K562 (cell line): ENCODE measurements around the gene STXBP5L. TPM values are rescaled to one million over a fixed set of nuclear protein-coding genes. Genes with fewer than 3 reads are reported as not detected.

Experiments
- ATAC-seq: fragments of 200-7000 bp; cut with Tn5 transposase; 3 replicates; pipeline ENCODE4 v1.9.1; 2020; ENCODE audit warnings: moderate library complexity
- BruUV-seq: library from RNA; stranded (reverse); fragments of 400-500 nt; replicated peaks from 2 replicates; lab custom pipeline; 2021; lab: Mats Ljungman, UMichigan
- CTCF ChIA-PET: fragments of 300-600 bp; formaldehyde crosslinking; extraction: SDS; loops from one replicate; lab custom pipeline; 2021; ENCODE audit warnings: low intra/inter-chr PET ratio; lab: Yijun Ruan, JAX
- POLR2A ChIA-PET: fragments of 300-600, 350-650 bp; sonication (Branson Sonifier 250); formaldehyde crosslinking; extraction: SDS; loops from one replicate; lab custom pipeline; 2021; ENCODE audit warnings: antibody characterized with exemption, inconsistent platforms; lab: Yijun Ruan, JAX
- DNase-seq, 4 experiments: peaks; one replicate each; pipeline versions ENCODE4 v3.0.0 to v3.0.0-alpha.2; 2011 to 2018; ENCODE audit warnings: low spot score in 3 of 4, mixed read lengths in 3 of 4; ENCODE audit errors: extremely low read depth in 1 of 4
- FAIRE-seq: peaks from 2 replicates; lab custom pipeline; 2011; peaks lifted over from hg19 to GRCh38; lab: Jason Lieb, UNC
- H2AFZ ChIP-seq: 2 replicates; pipeline ENCODE4 v1.6.0; 2011; ENCODE audit warnings: low read depth, low read length, control low read depth, inconsistent platforms
- H3K27ac ChIP-seq: fragments of 200-600 bp; 3 replicates; pipeline ENCODE4 v1.8.0; 2011; ENCODE audit warnings: low read depth, mild to moderate bottlenecking, control low read depth, inconsistent platforms, low read length, moderate library complexity, mixed read lengths; ENCODE audit errors: extremely low read depth
- H3K27me3 ChIP-seq, 2 experiments: fragments of 300-600 bp in 1 of 2; 2 replicates in 1 of 2; 3 replicates in 1 of 2; pipeline versions ENCODE4 v1.6.0 to v1.8.0; 2011; ENCODE audit warnings: inconsistent platforms in 2 of 2, low read length in 2 of 2, mild to moderate bottlenecking in 1 of 2, mixed read lengths in 1 of 2, moderate library complexity in 1 of 2; ENCODE audit not compliant: control insufficient read depth in 2 of 2, insufficient read depth in 2 of 2
- H3K36me3 ChIP-seq: fragments of 300-600 bp; 3 replicates; pipeline ENCODE4 v1.8.0; 2011; ENCODE audit warnings: mild to moderate bottlenecking, low read length, inconsistent platforms; ENCODE audit not compliant: control insufficient read depth, insufficient read depth
- H3K4me1 ChIP-seq, 2 experiments: fragments of 200-600 bp in 1 of 2; replicated peaks in 1 of 2; 2 replicates in 1 of 2; 3 replicates in 1 of 2; pipeline versions ENCODE4 v1.5.1 to v1.8.0; 2011; ENCODE audit warnings: inconsistent platforms in 2 of 2, low read length in 2 of 2, mild to moderate bottlenecking in 1 of 2, mixed read lengths in 1 of 2, moderate library complexity in 1 of 2; ENCODE audit not compliant: control insufficient read depth in 2 of 2, insufficient read depth in 2 of 2
- H3K4me2 ChIP-seq: 2 replicates; pipeline ENCODE4 v1.6.1; 2011; ENCODE audit warnings: low read length, control low read depth, inconsistent platforms, mixed read lengths; ENCODE audit not compliant: insufficient read depth
- H3K4me3 ChIP-seq: fragments of 200-600 bp; sonication (generic), shearing (Covaris generic); 2 replicates; pipeline ENCODE4 v1.5.1; 2016; ENCODE audit warnings: control low read depth, inconsistent platforms
- H3K79me2 ChIP-seq: fragments of 200-600 bp; 3 replicates; pipeline ENCODE4 v1.8.0; 2011; ENCODE audit warnings: low read length, inconsistent platforms; ENCODE audit not compliant: control insufficient read depth, insufficient read depth
- H3K9ac ChIP-seq, 2 experiments: 2 replicates each; pipeline versions ENCODE4 v1.6.0 to v1.6.1; 2011; ENCODE audit warnings: low read depth in 2 of 2, low read length in 2 of 2, control low read depth in 1 of 2, inconsistent platforms in 1 of 2, mild to moderate bottlenecking in 1 of 2, mixed read lengths in 1 of 2; ENCODE audit not compliant: insufficient read depth in 1 of 2
- H3K9me1 ChIP-seq: one replicate; pipeline ENCODE4 v1.6.0; 2011; ENCODE audit warnings: inconsistent platforms, mild to moderate bottlenecking, low read length, moderate library complexity; ENCODE audit not compliant: control insufficient read depth, insufficient read depth
- H3K9me3 ChIP-seq: replicated peaks from 2 replicates; pipeline ENCODE4 v1.5.1; 2011; ENCODE audit warnings: low read depth, low read length, inconsistent platforms; ENCODE audit not compliant: control insufficient read depth, insufficient read depth
- H4K20me1 ChIP-seq: replicated peaks from 2 replicates; pipeline ENCODE4 v1.6.1; 2011; ENCODE audit warnings: low read length, inconsistent platforms, mixed read lengths; ENCODE audit not compliant: control insufficient read depth, insufficient read depth
- CBX1 ChIP-seq: sonication (generic); IDR thresholded peaks from 2 replicates; pipeline ENCODE4 v1.6.1; 2016; ENCODE audit warnings: antibody characterized with exemption, low read depth, mild to moderate bottlenecking
- CREM ChIP-seq: IDR thresholded peaks from 2 replicates; pipeline ENCODE4 v1.6.1; 2014; ENCODE audit warnings: antibody characterized with exemption, low read depth
- MAFK ChIP-seq: IDR thresholded peaks from 2 replicates; pipeline ENCODE4 v1.6.1; 2011; ENCODE audit warnings: low read length, improper control_type of control experiment
- SIN3A ChIP-seq, 2 experiments: fragments of 150-350 bp in 1 of 2; IDR thresholded peaks; 2 replicates each; pipeline ENCODE4 v1.6.1; 2011 to 2016; ENCODE audit warnings: borderline replicate concordance in 2 of 2, low read depth in 2 of 2, low read length in 2 of 2, mild to moderate bottlenecking in 2 of 2, moderate library complexity in 2 of 2; ENCODE audit not compliant: control insufficient read depth in 1 of 2
- SMAD3 ChIP-seq: fragments of 450-650 bp; formaldehyde crosslinking; conservative IDR thresholded peaks from 2 replicates; pipeline ENCODE4 v1.4.0; 2020; ENCODE audit warnings: mild to moderate bottlenecking
- TSC22D4 ChIP-seq: fragments of 450-650 bp; IDR thresholded peaks from 2 replicates; pipeline ENCODE4 v1.6.1; 2016; ENCODE audit warnings: missing genetic modification characterization, missing biosample characterization, control low read depth
- ZBTB12 ChIP-seq: fragments of 250-450 bp; sonication (Bioruptor Pico); IDR thresholded peaks from 2 replicates; pipeline ENCODE4 v1.4.0; 2020
- ZBTB43 ChIP-seq: sonication (generic); formaldehyde crosslinking; IDR thresholded peaks from 2 replicates; pipeline ENCODE4 v1.8.0; 2023; ENCODE audit warnings: mild to moderate bottlenecking, missing genetic modification reagents
- WGBS: fragments of 100-300 bp; shearing (Covaris generic); methylation state at CpG from one replicate; pipeline ENCODE4 v1.1.6; 2016; ENCODE audit warnings: low coverage, mixed read lengths; ENCODE audit not compliant: insufficient coverage; ENCODE audit errors: missing lambda C conversion rate; 5-methylcytosine and 5-hydroxymethylcytosine counted together
- in situ Hi-C: fragments of 300-500 bp; cut with MboI; formaldehyde crosslinking; loops from 4 replicates; pipeline ENCODE4 v1.15.0; 2018; ENCODE audit warnings: inconsistent platforms, mixed read lengths
- intact Hi-C: fragments of 100-400 bp; cut with micrococcal nuclease; formaldehyde crosslinking; loops from 2 replicates; pipeline ENCODE4 v1.14.2; 2022
- polyA plus RNA-seq, 8 experiments: library from polyadenylated mRNA; depleted of rRNA in 4 of 8; stranded (reverse) in 5 of 8; unstranded in 3 of 8; fragments of >200 nt; fragmentation: Nextera tagmentation in 2 of 8; fragmentation: Illumina TruSeq in 1 of 8; extraction: Ambion mirVana in 2 of 8; extraction: Trizol in 1 of 8; gene quantifications; 2 replicates each; pipeline versions ENCODE4 v1.2.1 to v1.2.3, GENCODE V29; 2011 to 2014; ENCODE audit warnings: inconsistent platforms in 1 of 8, missing spikeins in 1 of 8
- total RNA-seq, 7 experiments: library from RNA; depleted of rRNA in 6 of 7; stranded (reverse); fragments of >200 nt in 6 of 7; fragmentation: Illumina TruSeq in 2 of 7; extraction: Trizol in 2 of 7; gene quantifications; 2 replicates each; pipeline versions ENCODE4 v1.2.1 to v1.2.3, GENCODE V29; 2011 to 2021; ENCODE audit warnings: low replicate concordance in 1 of 7
- TF ChIP-seq, protein P1 (sequence below), 2 experiments: fragments of 450-650 bp in 1 of 2; IDR thresholded peaks; 2 replicates each; pipeline ENCODE4 v1.6.1; 2011 to 2017; ENCODE audit warnings: low read depth in 2 of 2, antibody characterized with exemption in 1 of 2, borderline replicate concordance in 1 of 2, low read length in 1 of 2, mild to moderate bottlenecking in 1 of 2, mixed read lengths in 1 of 2; ENCODE audit not compliant: control insufficient read depth in 1 of 2

STXBP5L gene
- total and polyA plus RNA-seq, 9 of the 15 experiments (the other 6 are each of a cell fraction or from before 2014, with no cell fraction given): 0.03 to 0.04 (median 0.03) TPM; not detected in 6

DNA sequence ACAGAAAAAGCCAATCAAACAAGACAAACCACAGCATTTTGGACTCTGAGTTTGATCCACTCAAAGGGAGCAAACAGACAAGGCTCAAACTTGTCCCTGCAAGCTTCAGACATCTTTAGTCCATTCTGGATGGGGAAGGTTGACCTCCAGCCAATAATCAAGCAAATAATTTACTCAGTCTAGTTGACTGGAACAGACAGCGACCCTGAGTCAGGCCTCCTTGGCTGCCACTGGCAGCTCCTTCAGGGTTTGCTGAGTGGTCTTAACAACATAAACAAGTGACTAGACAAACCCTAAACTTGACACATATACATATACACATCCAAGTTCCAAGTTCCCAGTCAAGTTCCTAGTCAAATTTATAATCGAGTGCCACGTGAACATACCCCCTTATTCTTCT, 323.9 kb downstream of the STXBP5L start (continued):
- TF ChIP-seq, protein P1, sequence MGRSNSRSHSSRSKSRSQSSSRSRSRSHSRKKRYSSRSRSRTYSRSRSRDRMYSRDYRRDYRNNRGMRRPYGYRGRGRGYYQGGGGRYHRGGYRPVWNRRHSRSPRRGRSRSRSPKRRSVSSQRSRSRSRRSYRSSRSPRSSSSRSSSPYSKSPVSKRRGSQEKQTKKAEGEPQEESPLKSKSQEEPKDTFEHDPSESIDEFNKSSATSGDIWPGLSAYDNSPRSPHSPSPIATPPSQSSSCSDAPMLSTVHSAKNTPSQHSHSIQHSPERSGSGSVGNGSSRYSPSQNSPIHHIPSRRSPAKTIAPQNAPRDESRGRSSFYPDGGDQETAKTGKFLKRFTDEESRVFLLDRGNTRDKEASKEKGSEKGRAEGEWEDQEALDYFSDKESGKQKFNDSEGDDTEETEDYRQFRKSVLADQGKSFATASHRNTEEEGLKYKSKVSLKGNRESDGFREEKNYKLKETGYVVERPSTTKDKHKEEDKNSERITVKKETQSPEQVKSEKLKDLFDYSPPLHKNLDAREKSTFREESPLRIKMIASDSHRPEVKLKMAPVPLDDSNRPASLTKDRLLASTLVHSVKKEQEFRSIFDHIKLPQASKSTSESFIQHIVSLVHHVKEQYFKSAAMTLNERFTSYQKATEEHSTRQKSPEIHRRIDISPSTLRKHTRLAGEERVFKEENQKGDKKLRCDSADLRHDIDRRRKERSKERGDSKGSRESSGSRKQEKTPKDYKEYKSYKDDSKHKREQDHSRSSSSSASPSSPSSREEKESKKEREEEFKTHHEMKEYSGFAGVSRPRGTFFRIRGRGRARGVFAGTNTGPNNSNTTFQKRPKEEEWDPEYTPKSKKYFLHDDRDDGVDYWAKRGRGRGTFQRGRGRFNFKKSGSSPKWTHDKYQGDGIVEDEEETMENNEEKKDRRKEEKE (IDR thresholded peaks at IDR 0.05; ENCODE audit: borderline replicate concordance in 1 of 2, control insufficient read depth in 1 of 2, low read depth in 2 of 2, low read length in 1 of 2): no peak

- Histone ChIP-seq H3K9me3 (no peaks in the 10 kb centered on the region), H3K4me2 (no peak overlapping the region), H3K4me1 (no peaks in the 10 kb centered on the region), H3K9me1 (no peaks in the 10 kb centered on the region), H2AFZ (no peak overlapping the region), H3K9ac (no peak overlapping the region), H3K27ac (no peak overlapping the region), H3K79me2 (no peaks in the 10 kb centered on the region), H3K4me3 (no peak overlapping the region), H3K36me3 (no peaks in the 10 kb centered on the region), H4K20me1 (no peaks in the 10 kb centered on the region), H3K27me3 (no peaks in the 10 kb centered on the region)
- intact Hi-C loops (no loop called here), in situ Hi-C loops (no loop called here)
- ATAC-seq: no peak
- ChIA-PET POLR2A (no interaction called here), CTCF (no interaction called here)
- TF ChIP-seq SMAD3 (no peak), MAFK (no peak), CBX1 (no peak), ZBTB43 (CRISPR knock-in tag) (no peak), ZBTB12 (CRISPR knock-in tag) (no peak), CREM (no peak), TSC22D4 (tag) (no peak), SIN3A (IDR thresholded peaks at IDR 0.05; ENCODE audit: borderline replicate concordance in 2 of 2, control insufficient read depth in 1 of 2, low read depth in 2 of 2, low read length in 2 of 2) (no peak)
- no peak for FAIRE-seq
- no TSS peak for BruUV-seq
- WGBS: 0% methylated on average over 5 of the region's 5 CpGs
- no peak for DNase-seq
Observed at GRCh38 chr3:121232309-121233225, 324.6 kb downstream of the STXBP5L start.
